SK-N-SH treated with all-trans-retinoic acid at 6 μM for 48 hours (cell line): ENCODE measurements around the gene ZBED1.
"Not testable (repeated sequence)": the region's sequence is repeated elsewhere in the genome, so short reads cannot be mapped to it uniquely, and the experiment has no call there.

Experiments
- ATAC-seq: fragments of 200-7000 bp; cut with Tn5 transposase; 3 replicates; pipeline ENCODE4 v1.9.1; 2020; ENCODE audit warnings: mild to moderate bottlenecking, moderate library complexity
- ARNTL ChIP-seq: fragments of 450-650 bp; formaldehyde crosslinking; IDR thresholded peaks from 2 replicates; pipeline ENCODE4 v1.5.0; 2020; ENCODE audit warnings: low read depth, mild to moderate bottlenecking, moderate library complexity, borderline replicate concordance
- BACH2 ChIP-seq: fragments of 250-450 bp; sonication (Bioruptor Pico); IDR thresholded peaks from 2 replicates; pipeline ENCODE4 v1.9.0; 2021; ENCODE audit warnings: mild to moderate bottlenecking, borderline replicate concordance
- CREB5 ChIP-seq: fragments of 250-450 bp; sonication (Bioruptor Pico); IDR thresholded peaks from 2 replicates; pipeline ENCODE4 v1.5.1; 2020; ENCODE audit warnings: low read depth, mild to moderate bottlenecking, moderate library complexity
- CSRNP3 ChIP-seq: fragments of 250-450 bp; sonication (Bioruptor Pico); IDR thresholded peaks from 2 replicates; pipeline ENCODE4 v1.5.1; 2021; ENCODE audit warnings: mild to moderate bottlenecking, moderate library complexity
- ESRRG ChIP-seq: fragments of 250-450 bp; sonication (Bioruptor Pico); IDR thresholded peaks from 2 replicates; pipeline ENCODE4 v1.6.1; 2021; ENCODE audit warnings: mild to moderate bottlenecking
- GLIS3 ChIP-seq: fragments of 250-450 bp; sonication (Bioruptor Pico); IDR thresholded peaks from 2 replicates; pipeline ENCODE4 v1.5.0; 2020; ENCODE audit warnings: mild to moderate bottlenecking, moderate library complexity
- ISL1 ChIP-seq: fragments of 250-450 bp; sonication (Bioruptor Pico); IDR thresholded peaks from 2 replicates; pipeline ENCODE4 v2.1.2; 2022; ENCODE audit warnings: mild to moderate bottlenecking, moderate library complexity
- OSR1 ChIP-seq: fragments of 250-450 bp; sonication (Bioruptor Pico); IDR thresholded peaks from 2 replicates; pipeline ENCODE4 v1.8.0; 2022; ENCODE audit warnings: moderate library complexity, mild to moderate bottlenecking, inconsistent platforms
- PPARA ChIP-seq: fragments of 250-450 bp; sonication (Bioruptor Pico); IDR thresholded peaks from 2 replicates; pipeline ENCODE4 v1.5.0; 2020; ENCODE audit warnings: mild to moderate bottlenecking, borderline replicate concordance
- RARB ChIP-seq: fragments of 250-450 bp; sonication (Bioruptor Pico); IDR thresholded peaks from 2 replicates; pipeline ENCODE4 v1.8.0; 2021; ENCODE audit warnings: mild to moderate bottlenecking, moderate library complexity
- SNAI2 ChIP-seq: fragments of 250-450 bp; sonication (Bioruptor Pico); IDR thresholded peaks from 2 replicates; pipeline ENCODE4 v1.5.0; 2020; ENCODE audit warnings: mild to moderate bottlenecking, moderate library complexity
- TOX ChIP-seq: fragments of 250-450 bp; sonication (Bioruptor Pico); IDR thresholded peaks from 2 replicates; pipeline ENCODE4 v1.8.0; 2021; ENCODE audit warnings: mild to moderate bottlenecking, moderate library complexity, borderline replicate concordance
- ZC3H10 ChIP-seq: fragments of 250-450 bp; sonication (Bioruptor Pico); IDR thresholded peaks from 2 replicates; pipeline ENCODE4 v1.5.1; 2021; ENCODE audit warnings: mild to moderate bottlenecking, moderate library complexity
- ZFP3 ChIP-seq: fragments of 250-450 bp; sonication (Bioruptor Pico); IDR thresholded peaks from 2 replicates; pipeline ENCODE4 v1.5.0; 2020; ENCODE audit warnings: mild to moderate bottlenecking, moderate library complexity
- ZFP30 ChIP-seq: fragments of 450-650 bp; formaldehyde crosslinking; IDR thresholded peaks from 2 replicates; pipeline ENCODE4 v1.5.0; 2022; ENCODE audit warnings: mild to moderate bottlenecking, moderate library complexity
- ZNF565 ChIP-seq: fragments of 450-650 bp; formaldehyde crosslinking; conservative IDR thresholded peaks from 2 replicates; pipeline ENCODE4 v1.5.0; 2020; ENCODE audit warnings: low read depth, mild to moderate bottlenecking, moderate library complexity
- ZNF70 ChIP-seq: fragments of 450-650 bp; formaldehyde crosslinking; IDR thresholded peaks from 2 replicates; pipeline ENCODE4 v1.5.0; 2020; ENCODE audit warnings: mild to moderate bottlenecking, moderate library complexity
- ZNF8 ChIP-seq: fragments of 450-650 bp; formaldehyde crosslinking; IDR thresholded peaks from 2 replicates; pipeline ENCODE4 v1.5.0; 2020; ENCODE audit warnings: mild to moderate bottlenecking, moderate library complexity
- TF ChIP-seq, protein P1 (sequence below): fragments of 250-450 bp; sonication (Bioruptor Pico); IDR thresholded peaks from 2 replicates; pipeline ENCODE4 v1.8.0; 2020; ENCODE audit warnings: mild to moderate bottlenecking, moderate library complexity, borderline replicate concordance
- TF ChIP-seq, protein P2 (sequence below): fragments of 250-450 bp; sonication (Bioruptor Pico); IDR thresholded peaks from 2 replicates; pipeline ENCODE4 v1.5.0; 2020; ENCODE audit warnings: mild to moderate bottlenecking, moderate library complexity

Gene ZBED1

DNA sequence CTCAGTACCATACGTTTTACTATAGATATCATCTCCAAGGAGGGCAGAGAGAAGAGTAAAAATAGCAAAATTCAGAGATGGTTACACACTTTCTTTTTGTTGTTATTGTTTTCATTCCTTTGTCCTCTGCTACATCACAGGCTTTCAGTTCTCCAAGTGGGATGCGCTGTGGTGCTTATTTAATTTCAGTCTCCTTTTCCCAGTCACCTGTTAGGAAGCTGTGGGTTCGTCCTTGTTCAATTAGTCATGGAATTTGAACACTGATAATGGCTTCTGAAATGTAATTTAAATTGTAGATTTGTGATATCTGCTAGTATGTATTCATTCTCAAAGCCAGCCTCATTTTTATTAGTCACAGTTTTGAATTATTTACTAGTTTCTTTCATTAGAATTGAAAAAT lies 38.8 kb upstream of the ZBED1 start (continued):
- no peak for TF ChIP-seq TOX (CRISPR knock-in tag)

- no peak for TF ChIP-seq ZFP3 (CRISPR knock-in tag)
- no peak for TF ChIP-seq ZFP30 (CRISPR knock-in tag)
- no peak for TF ChIP-seq ISL1
- TF ChIP-seq PPARA (CRISPR knock-in tag) = no peak
- TF ChIP-seq CSRNP3 = no peak
- no peak for TF ChIP-seq GLIS3 (CRISPR knock-in tag)
- TF ChIP-seq ZC3H10 (CRISPR knock-in tag) = no peak
- TF ChIP-seq TOX (CRISPR knock-in tag) = no peak
- TF ChIP-seq CREB5 (CRISPR knock-in tag) = no peak
- no peak for TF ChIP-seq ARNTL (CRISPR knock-in tag)
- TF ChIP-seq SNAI2 (CRISPR knock-in tag) = no peak
- TF ChIP-seq ZNF565 (CRISPR knock-in tag) = no peak
- TF ChIP-seq ESRRG = no peak
- no peak for TF ChIP-seq ZNF8 (CRISPR knock-in tag)
- no peak for TF ChIP-seq ZNF70 (CRISPR knock-in tag)
- TF ChIP-seq BACH2 = no peak
- no peak for ATAC-seq
Measured at GRCh38 chrX:2538031-2538757, 37.4 kb upstream of the ZBED1 start.

- TF ChIP-seq ZFP30 (CRISPR knock-in tag) (no peak), RARB (no peak), OSR1 (CRISPR knock-in tag) (no peak)
- TF ChIP-seq, protein P1, sequence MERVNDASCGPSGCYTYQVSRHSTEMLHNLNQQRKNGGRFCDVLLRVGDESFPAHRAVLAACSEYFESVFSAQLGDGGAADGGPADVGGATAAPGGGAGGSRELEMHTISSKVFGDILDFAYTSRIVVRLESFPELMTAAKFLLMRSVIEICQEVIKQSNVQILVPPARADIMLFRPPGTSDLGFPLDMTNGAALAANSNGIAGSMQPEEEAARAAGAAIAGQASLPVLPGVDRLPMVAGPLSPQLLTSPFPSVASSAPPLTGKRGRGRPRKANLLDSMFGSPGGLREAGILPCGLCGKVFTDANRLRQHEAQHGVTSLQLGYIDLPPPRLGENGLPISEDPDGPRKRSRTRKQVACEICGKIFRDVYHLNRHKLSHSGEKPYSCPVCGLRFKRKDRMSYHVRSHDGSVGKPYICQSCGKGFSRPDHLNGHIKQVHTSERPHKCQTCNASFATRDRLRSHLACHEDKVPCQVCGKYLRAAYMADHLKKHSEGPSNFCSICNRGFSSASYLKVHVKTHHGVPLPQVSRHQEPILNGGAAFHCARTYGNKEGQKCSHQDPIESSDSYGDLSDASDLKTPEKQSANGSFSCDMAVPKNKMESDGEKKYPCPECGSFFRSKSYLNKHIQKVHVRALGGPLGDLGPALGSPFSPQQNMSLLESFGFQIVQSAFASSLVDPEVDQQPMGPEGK (CRISPR knock-in tag) = no peak
- TF ChIP-seq, protein P2, sequence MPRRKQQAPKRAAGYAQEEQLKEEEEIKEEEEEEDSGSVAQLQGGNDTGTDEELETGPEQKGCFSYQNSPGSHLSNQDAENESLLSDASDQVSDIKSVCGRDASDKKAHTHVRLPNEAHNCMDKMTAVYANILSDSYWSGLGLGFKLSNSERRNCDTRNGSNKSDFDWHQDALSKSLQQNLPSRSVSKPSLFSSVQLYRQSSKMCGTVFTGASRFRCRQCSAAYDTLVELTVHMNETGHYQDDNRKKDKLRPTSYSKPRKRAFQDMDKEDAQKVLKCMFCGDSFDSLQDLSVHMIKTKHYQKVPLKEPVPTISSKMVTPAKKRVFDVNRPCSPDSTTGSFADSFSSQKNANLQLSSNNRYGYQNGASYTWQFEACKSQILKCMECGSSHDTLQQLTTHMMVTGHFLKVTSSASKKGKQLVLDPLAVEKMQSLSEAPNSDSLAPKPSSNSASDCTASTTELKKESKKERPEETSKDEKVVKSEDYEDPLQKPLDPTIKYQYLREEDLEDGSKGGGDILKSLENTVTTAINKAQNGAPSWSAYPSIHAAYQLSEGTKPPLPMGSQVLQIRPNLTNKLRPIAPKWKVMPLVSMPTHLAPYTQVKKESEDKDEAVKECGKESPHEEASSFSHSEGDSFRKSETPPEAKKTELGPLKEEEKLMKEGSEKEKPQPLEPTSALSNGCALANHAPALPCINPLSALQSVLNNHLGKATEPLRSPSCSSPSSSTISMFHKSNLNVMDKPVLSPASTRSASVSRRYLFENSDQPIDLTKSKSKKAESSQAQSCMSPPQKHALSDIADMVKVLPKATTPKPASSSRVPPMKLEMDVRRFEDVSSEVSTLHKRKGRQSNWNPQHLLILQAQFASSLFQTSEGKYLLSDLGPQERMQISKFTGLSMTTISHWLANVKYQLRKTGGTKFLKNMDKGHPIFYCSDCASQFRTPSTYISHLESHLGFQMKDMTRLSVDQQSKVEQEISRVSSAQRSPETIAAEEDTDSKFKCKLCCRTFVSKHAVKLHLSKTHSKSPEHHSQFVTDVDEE (CRISPR knock-in tag) = no peak
- TF ChIP-seq, all 23 proteins: peak for 0
- ATAC-seq = no peak
Measured at GRCh38 chrX:2536974-2537373, 36.2 kb upstream of the ZBED1 start.

GRCh38 chrX:2536141-2536540 lies 35.4 kb upstream of the ZBED1 start:
- no peak for TF ChIP-seq ZNF70 (CRISPR knock-in tag)
- no peak for TF ChIP-seq ZC3H10 (CRISPR knock-in tag)
- TF ChIP-seq OSR1 (CRISPR knock-in tag) = no peak
- ATAC-seq = no peak

DNA sequence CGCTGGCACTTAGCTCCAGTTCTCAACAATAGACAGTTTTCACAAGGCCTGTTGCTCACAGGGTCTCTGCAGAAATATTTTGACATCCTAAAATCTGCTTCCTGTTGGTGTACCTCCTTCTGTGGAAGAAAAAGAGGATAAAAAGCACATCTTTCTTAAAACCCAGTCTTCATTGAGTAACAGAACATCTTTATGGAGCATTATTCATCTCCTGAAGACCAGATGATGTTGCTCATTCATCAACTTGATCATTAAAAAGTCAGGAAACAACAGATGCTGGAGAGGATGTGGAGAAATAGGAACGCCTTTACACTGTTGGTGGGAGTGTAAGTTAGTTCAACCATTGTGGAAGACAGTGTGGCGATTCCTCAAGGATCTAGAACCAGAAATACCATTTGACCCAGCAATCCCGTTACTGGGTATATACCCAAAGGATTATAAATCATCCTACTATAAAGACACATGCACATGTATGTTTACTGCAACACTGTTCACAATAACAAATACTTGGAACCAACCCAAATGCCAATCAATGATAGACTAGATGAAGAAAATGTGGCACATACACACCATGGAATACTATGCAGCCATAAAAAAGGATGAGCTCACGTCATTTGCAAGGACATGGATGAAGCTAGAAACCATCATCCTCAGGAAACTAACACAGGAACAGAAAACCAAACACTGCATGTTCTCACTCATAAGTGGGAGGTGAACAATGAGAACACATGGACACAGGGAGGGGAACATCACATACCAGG lies 33.7 kb upstream of the ZBED1 start:
- not testable (repeated sequence) for ATAC-seq
